H9 (cell line): ENCODE results near the gene TIMM23. TPM values are rescaled to one million over a fixed set of nuclear protein-coding genes. Genes with fewer than 3 reads are reported as not detected.

Source experiments
- DNase-seq: peaks from one replicate; pipeline ENCODE4 v3.0.0-alpha.2; 2017
- H2AFZ ChIP-seq: one replicate; pipeline ENCODE4 v1.6.1; 2013; ENCODE audit warnings: mild to moderate bottlenecking, low read length, control low read depth, moderate library complexity
- H2AK5ac ChIP-seq: 2 replicates; pipeline ENCODE4 v1.6.1; 2013; ENCODE audit warnings: low read length, control low read depth, mixed read lengths; ENCODE audit not compliant: insufficient read length
- H2BK120ac ChIP-seq: one replicate; pipeline ENCODE4 v1.6.1; 2013; ENCODE audit warnings: low read depth, mild to moderate bottlenecking, low read length, control low read depth, inconsistent platforms; ENCODE audit not compliant: poor library complexity, severe bottlenecking
- H2BK12ac ChIP-seq: 2 replicates; pipeline ENCODE4 v1.6.1; 2013; ENCODE audit warnings: low read length, control low read depth, mixed read lengths, low read depth; ENCODE audit not compliant: insufficient read length
- H2BK15ac ChIP-seq: 2 replicates; pipeline ENCODE4 v1.6.1; 2013; ENCODE audit warnings: low read depth, low read length, control low read depth
- H2BK20ac ChIP-seq: one replicate; pipeline ENCODE4 v1.6.1; 2013; ENCODE audit warnings: low read depth, mild to moderate bottlenecking, low read length, control low read depth, inconsistent platforms; ENCODE audit not compliant: poor library complexity, severe bottlenecking
- H2BK5ac ChIP-seq: 2 replicates; pipeline ENCODE4 v1.6.1; 2013; ENCODE audit warnings: low read length, control low read depth, mixed read lengths; ENCODE audit not compliant: insufficient read length
- H3K14ac ChIP-seq: 2 replicates; pipeline ENCODE4 v1.6.1; 2013; ENCODE audit warnings: low read length, control low read depth; ENCODE audit not compliant: insufficient read depth
- H3K18ac ChIP-seq: 2 replicates; pipeline ENCODE4 v1.6.1; 2013; ENCODE audit warnings: low read depth, mild to moderate bottlenecking, mixed read lengths, low read length, control low read depth; ENCODE audit not compliant: insufficient read length
- H3K23ac ChIP-seq: 2 replicates; pipeline ENCODE4 v1.6.1; 2013; ENCODE audit warnings: low read length, control low read depth, mixed read lengths, low read depth; ENCODE audit not compliant: insufficient read length
- H3K23me2 ChIP-seq: 2 replicates; pipeline ENCODE4 v1.6.1; 2013; ENCODE audit warnings: low read depth, mild to moderate bottlenecking, mixed read lengths, low read length, control low read depth; ENCODE audit not compliant: insufficient read length, poor library complexity, severe bottlenecking
- H3K27ac ChIP-seq: 2 replicates; pipeline ENCODE4 v1.5.1; 2013; ENCODE audit warnings: low read length, control low read depth, mixed read lengths, low read depth; ENCODE audit not compliant: insufficient read length
- H3K27me3 ChIP-seq: 2 replicates; pipeline ENCODE4 v1.6.1; 2013; ENCODE audit warnings: low read length, control low read depth, inconsistent platforms; ENCODE audit not compliant: insufficient read depth
- H3K4ac ChIP-seq: 2 replicates; pipeline ENCODE4 v1.6.1; 2013; ENCODE audit warnings: low read depth, mild to moderate bottlenecking, control low read depth, inconsistent platforms, low read length, moderate library complexity
- H3K4me1 ChIP-seq: 2 replicates; pipeline ENCODE4 v1.6.1; 2013; ENCODE audit warnings: low read length, control low read depth, inconsistent platforms; ENCODE audit not compliant: insufficient read depth
- H3K4me2 ChIP-seq: 2 replicates; pipeline ENCODE4 v1.6.1; 2013; ENCODE audit warnings: low read length, control low read depth, mixed read lengths; ENCODE audit not compliant: insufficient read length, insufficient read depth
- H3K56ac ChIP-seq: 2 replicates; pipeline ENCODE4 v1.6.1; 2013; ENCODE audit warnings: low read depth, mild to moderate bottlenecking, mixed read lengths, low read length, control low read depth; ENCODE audit not compliant: insufficient read length
- H3K79me1 ChIP-seq: 2 replicates; pipeline ENCODE4 v1.6.1; 2013; ENCODE audit warnings: low read depth, mild to moderate bottlenecking, moderate library complexity, low read length, control low read depth, inconsistent platforms; ENCODE audit not compliant: insufficient read depth, poor library complexity, severe bottlenecking
- H3K79me2 ChIP-seq: 2 replicates; pipeline ENCODE4 v1.6.1; 2013; ENCODE audit warnings: low read length, control low read depth, inconsistent platforms; ENCODE audit not compliant: insufficient read depth
- H3K9ac ChIP-seq: 2 replicates; pipeline ENCODE4 v1.6.1; 2013; ENCODE audit warnings: low read length, control low read depth, mixed read lengths; ENCODE audit not compliant: insufficient read length; ENCODE audit errors: extremely low read depth
- H3K9me3 ChIP-seq: one replicate; pipeline ENCODE4 v1.6.1; 2013; ENCODE audit warnings: low read depth, low read length, inconsistent platforms; ENCODE audit not compliant: control insufficient read depth
- H3T11ph ChIP-seq: one replicate; pipeline ENCODE4 v1.6.1; 2013; ENCODE audit warnings: mild to moderate bottlenecking, low read length, control low read depth, inconsistent platforms
- H4K20me1 ChIP-seq: one replicate; pipeline ENCODE4 v1.6.1; 2013; ENCODE audit not compliant: control insufficient read depth, insufficient read length, insufficient read depth
- H4K5ac ChIP-seq: 2 replicates; pipeline ENCODE4 v1.6.1; 2013; ENCODE audit warnings: low read depth, mild to moderate bottlenecking, mixed read lengths, low read length, control low read depth; ENCODE audit not compliant: insufficient read length
- H4K8ac ChIP-seq: replicated peaks from 2 replicates; pipeline ENCODE4 v1.6.1; 2013; ENCODE audit warnings: low read length, control low read depth, mixed read lengths, low read depth; ENCODE audit not compliant: insufficient read length
- H4K91ac ChIP-seq: 2 replicates; pipeline ENCODE4 v1.6.1; 2013; ENCODE audit warnings: low read depth, mild to moderate bottlenecking, moderate library complexity, mixed read lengths, low read length, control low read depth; ENCODE audit not compliant: insufficient read length
- H3K27ac Mint-ChIP-seq, 3 experiments: 2 replicates in 2 of 3; 3 replicates in 1 of 3; pipeline ENCODE4 v1.8.0; 2020 to 2021; ENCODE audit warnings: mixed read lengths in 3 of 3, mild to moderate bottlenecking in 1 of 3, moderate library complexity in 1 of 3
- H3K27me3 Mint-ChIP-seq: 2 replicates; pipeline ENCODE4 v1.8.0; 2021; ENCODE audit warnings: low read depth, mild to moderate bottlenecking, moderate library complexity, mixed read lengths
- H3K36me3 Mint-ChIP-seq, 3 experiments: 2 replicates in 2 of 3; 3 replicates in 1 of 3; pipeline ENCODE4 v1.8.0; 2020 to 2021; ENCODE audit warnings: low read depth in 3 of 3, mixed read lengths in 3 of 3; ENCODE audit not compliant: insufficient read depth in 1 of 3
- H3K4me1 Mint-ChIP-seq, 2 experiments: 2 replicates each; pipeline ENCODE4 v1.8.0; 2020; ENCODE audit warnings: mixed read lengths in 2 of 2
- H3K4me3 Mint-ChIP-seq, 2 experiments: 2 replicates in 1 of 2; 3 replicates in 1 of 2; pipeline ENCODE4 v1.8.0; 2020 to 2021; ENCODE audit warnings: mild to moderate bottlenecking in 2 of 2, mixed read lengths in 2 of 2, moderate library complexity in 1 of 2
- H3K9me3 Mint-ChIP-seq, 2 experiments: 2 replicates in 1 of 2; 3 replicates in 1 of 2; pipeline ENCODE4 v1.8.0; 2020; ENCODE audit warnings: mild to moderate bottlenecking in 2 of 2, mixed read lengths in 2 of 2, moderate library complexity in 1 of 2
- WGBS: extraction: QIAGEN DNeasy Blood & Tissue Kit; methylation state at CpG from one replicate; pipeline ENCODE4 v1.1.7; 2013; ENCODE audit warnings: missing lambda C conversion rate, low lambda C conversion rate, mixed read lengths; ENCODE audit not compliant: insufficient read length; ENCODE audit errors: extremely low coverage; 5-methylcytosine and 5-hydroxymethylcytosine counted together
- total RNA-seq: library from RNA; stranded (reverse); gene quantifications from 2 replicates; pipeline ENCODE4 v1.2.1, GENCODE V29; 2021
- TF ChIP-seq, protein P1 (sequence below): fragments of 200-600 bp; sonication (generic); conservative IDR thresholded peaks from 3 replicates; pipeline ENCODE4 v1.8.0; 2021; ENCODE audit warnings: antibody characterized with exemption, mild to moderate bottlenecking

Gene TIMM23
- total RNA-seq, 1 experiment from 2014 or later = 105 TPM

- H3K9me3 Mint-ChIP-seq = no peaks in the 10 kb centered on the region; a peak in 1 of 5 replicates
- no peak overlapping the region for H4K91ac ChIP-seq
- H3K79me1 ChIP-seq = no peaks in the 10 kb centered on the region
- H3K4me1 ChIP-seq = peaks cover 13% of the 10 kb centered on the region; the same call in 1 of the 2 replicates
- H3K23me2 ChIP-seq = no peaks in the 10 kb centered on the region
- H3K56ac ChIP-seq = no peak overlapping the region
- H3K18ac ChIP-seq = no peak overlapping the region
- H3K27ac Mint-ChIP-seq = peak overlapping the region in 1 of 3 experiments; percentile 11; a peak in 2 of 7 replicates
- H2BK12ac ChIP-seq = no peak overlapping the region
- H4K5ac ChIP-seq = no peak overlapping the region
- no peak overlapping the region for H2BK5ac ChIP-seq
- H4K8ac ChIP-seq = no peak overlapping the region
- no peak overlapping the region for H2BK15ac ChIP-seq
- H2BK20ac ChIP-seq = no peak overlapping the region
- no CpG with 5 or more reads among the region's 11 CpGs for WGBS
- no peaks in the 10 kb centered on the region for H4K20me1 ChIP-seq
- H3K36me3 Mint-ChIP-seq = no peaks in the 10 kb centered on the region
- H3T11ph ChIP-seq = no peak overlapping the region
- no peak overlapping the region for H3K9ac ChIP-seq
- no peaks in the 10 kb centered on the region for H3K79me2 ChIP-seq
- no peak overlapping the region for H3K4ac ChIP-seq
- H3K9me3 ChIP-seq = no peaks in the 10 kb centered on the region
- TF ChIP-seq, protein P1, sequence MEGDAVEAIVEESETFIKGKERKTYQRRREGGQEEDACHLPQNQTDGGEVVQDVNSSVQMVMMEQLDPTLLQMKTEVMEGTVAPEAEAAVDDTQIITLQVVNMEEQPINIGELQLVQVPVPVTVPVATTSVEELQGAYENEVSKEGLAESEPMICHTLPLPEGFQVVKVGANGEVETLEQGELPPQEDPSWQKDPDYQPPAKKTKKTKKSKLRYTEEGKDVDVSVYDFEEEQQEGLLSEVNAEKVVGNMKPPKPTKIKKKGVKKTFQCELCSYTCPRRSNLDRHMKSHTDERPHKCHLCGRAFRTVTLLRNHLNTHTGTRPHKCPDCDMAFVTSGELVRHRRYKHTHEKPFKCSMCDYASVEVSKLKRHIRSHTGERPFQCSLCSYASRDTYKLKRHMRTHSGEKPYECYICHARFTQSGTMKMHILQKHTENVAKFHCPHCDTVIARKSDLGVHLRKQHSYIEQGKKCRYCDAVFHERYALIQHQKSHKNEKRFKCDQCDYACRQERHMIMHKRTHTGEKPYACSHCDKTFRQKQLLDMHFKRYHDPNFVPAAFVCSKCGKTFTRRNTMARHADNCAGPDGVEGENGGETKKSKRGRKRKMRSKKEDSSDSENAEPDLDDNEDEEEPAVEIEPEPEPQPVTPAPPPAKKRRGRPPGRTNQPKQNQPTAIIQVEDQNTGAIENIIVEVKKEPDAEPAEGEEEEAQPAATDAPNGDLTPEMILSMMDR = no peak
- no peak overlapping the region for H2AK5ac ChIP-seq
- no peak overlapping the region for H3K27ac ChIP-seq
- H2BK120ac ChIP-seq = no peak overlapping the region
- H3K4me1 Mint-ChIP-seq = peaks cover 44 to 51% of the 10 kb centered on the region in 2 experiments
- no peak overlapping the region for H3K14ac ChIP-seq
- no peak overlapping the region for H3K4me3 Mint-ChIP-seq
- H3K27me3 Mint-ChIP-seq = peaks cover 6% of the 10 kb centered on the region
- H3K27me3 ChIP-seq = no peaks in the 10 kb centered on the region
- H3K4me2 ChIP-seq = no peak overlapping the region
- H3K23ac ChIP-seq = no peak overlapping the region
- no peak for DNase-seq
- no peak overlapping the region for H2AFZ ChIP-seq
Observed at GRCh38 chr10:46050941-46051623, 78.8 kb downstream of the TIMM23 start.
